Mesothelial cell of epicardium (in vitro differentiated cells): ENCODE measurements around the gene LRGUK. TPM values are rescaled to one million over a fixed set of nuclear protein-coding genes. Genes with fewer than 3 reads are reported as not detected.

Source experiments
- DNase-seq, 2 experiments: peaks; one replicate each; pipeline ENCODE4 v3.0.0; 2021; ENCODE audit warnings: low spot score in 2 of 2; ENCODE audit not compliant: unreplicated experiment in 2 of 2
- H3K27ac Mint-ChIP-seq: 2 replicates; pipeline ENCODE4 v1.8.0; 2021; ENCODE audit warnings: mixed read lengths
- H3K27me3 Mint-ChIP-seq: 2 replicates; pipeline ENCODE4 v1.8.0; 2021; ENCODE audit warnings: low read depth, mixed read lengths
- H3K36me3 Mint-ChIP-seq: 2 replicates; pipeline ENCODE4 v1.8.0; 2021; ENCODE audit warnings: mixed read lengths
- H3K4me1 Mint-ChIP-seq: 2 replicates; pipeline ENCODE4 v1.8.0; 2021; ENCODE audit warnings: mixed read lengths
- H3K4me3 Mint-ChIP-seq: 2 replicates; pipeline ENCODE4 v1.8.0; 2021; ENCODE audit warnings: mild to moderate bottlenecking, moderate library complexity, mixed read lengths
- H3K9me3 Mint-ChIP-seq: 2 replicates; pipeline ENCODE4 v1.8.0; 2021; ENCODE audit warnings: mixed read lengths
- CTCF ChIP-seq: fragments of 200-600 bp; sonication (generic); IDR thresholded peaks from one replicate; pipeline ENCODE4 v1.5.0; 2021; ENCODE audit warnings: antibody characterized with exemption; ENCODE audit not compliant: unreplicated experiment
- total RNA-seq: library from RNA; stranded (reverse); gene quantifications from 3 replicates; pipeline ENCODE4 v1.2.1, GENCODE V29; 2021

Gene LRGUK
- total RNA-seq, 1 donor from 2014 or later, result 0.96 TPM

- H3K27me3 Mint-ChIP-seq, result peaks cover 2% of the 10 kb centered on the region
- H3K4me3 Mint-ChIP-seq, result no peak overlapping the region
- H3K27ac Mint-ChIP-seq, result no peak overlapping the region
- no peaks in the 10 kb centered on the region for H3K4me1 Mint-ChIP-seq
- no peaks in the 10 kb centered on the region for H3K36me3 Mint-ChIP-seq
- no peak for DNase-seq
- TF ChIP-seq CTCF, result no peak
- H3K9me3 Mint-ChIP-seq, result no peaks in the 10 kb centered on the region
Observed at GRCh38 chr7:134203186-134203889, 76.2 kb downstream of the LRGUK start.

GRCh38 chr7:134209322-134210015, 82.3 kb downstream of the LRGUK start:
- TF ChIP-seq CTCF, result no peak
- no peaks in the 10 kb centered on the region for H3K36me3 Mint-ChIP-seq
- DNase-seq, result no peak
- H3K27me3 Mint-ChIP-seq, result peaks cover 5% of the 10 kb centered on the region
- no peaks in the 10 kb centered on the region for H3K4me1 Mint-ChIP-seq
- H3K9me3 Mint-ChIP-seq, result no peaks in the 10 kb centered on the region
- no peak overlapping the region for H3K27ac Mint-ChIP-seq
- H3K4me3 Mint-ChIP-seq, result no peak overlapping the region

- H3K9me3 Mint-ChIP-seq, result no peaks in the 10 kb centered on the region
- TF ChIP-seq CTCF, result no peak
- DNase-seq, result no peak
- H3K27ac Mint-ChIP-seq, result no peak overlapping the region
- no peaks in the 10 kb centered on the region for H3K4me1 Mint-ChIP-seq
- no peak overlapping the region for H3K4me3 Mint-ChIP-seq
- peaks cover 5% of the 10 kb centered on the region for H3K27me3 Mint-ChIP-seq
- H3K36me3 Mint-ChIP-seq, result no peaks in the 10 kb centered on the region
Observed at GRCh38 chr7:134210227-134210626, 83.1 kb downstream of the LRGUK start.

- H3K27ac Mint-ChIP-seq, result no peak overlapping the region
- H3K36me3 Mint-ChIP-seq, result no peaks in the 10 kb centered on the region
- H3K4me3 Mint-ChIP-seq, result no peak overlapping the region
- H3K4me1 Mint-ChIP-seq, result no peaks in the 10 kb centered on the region
- no peak for TF ChIP-seq CTCF
- H3K9me3 Mint-ChIP-seq, result no peaks in the 10 kb centered on the region
- H3K27me3 Mint-ChIP-seq, result peaks cover 5% of the 10 kb centered on the region
- DNase-seq, result no peak
Observed at GRCh38 chr7:134210976-134211663, 84.0 kb downstream of the LRGUK start.

GRCh38 chr7:134211817-134212216, 84.7 kb downstream of the LRGUK start:
- Mint-ChIP-seq H3K9me3 (no peaks in the 10 kb centered on the region), H3K27me3 (peaks cover 5% of the 10 kb centered on the region), H3K36me3 (no peaks in the 10 kb centered on the region)

More at GRCh38 chr7:134211817-134212216, 84.7 kb downstream of the LRGUK start:
- no peak for TF ChIP-seq CTCF
- Mint-ChIP-seq H3K27ac (no peak overlapping the region), H3K4me1 (no peaks in the 10 kb centered on the region), H3K4me3 (no peak overlapping the region)
- no peak for DNase-seq
